ENCODE results near the gene TIGD4.

TIGD4 gene

DNA sequence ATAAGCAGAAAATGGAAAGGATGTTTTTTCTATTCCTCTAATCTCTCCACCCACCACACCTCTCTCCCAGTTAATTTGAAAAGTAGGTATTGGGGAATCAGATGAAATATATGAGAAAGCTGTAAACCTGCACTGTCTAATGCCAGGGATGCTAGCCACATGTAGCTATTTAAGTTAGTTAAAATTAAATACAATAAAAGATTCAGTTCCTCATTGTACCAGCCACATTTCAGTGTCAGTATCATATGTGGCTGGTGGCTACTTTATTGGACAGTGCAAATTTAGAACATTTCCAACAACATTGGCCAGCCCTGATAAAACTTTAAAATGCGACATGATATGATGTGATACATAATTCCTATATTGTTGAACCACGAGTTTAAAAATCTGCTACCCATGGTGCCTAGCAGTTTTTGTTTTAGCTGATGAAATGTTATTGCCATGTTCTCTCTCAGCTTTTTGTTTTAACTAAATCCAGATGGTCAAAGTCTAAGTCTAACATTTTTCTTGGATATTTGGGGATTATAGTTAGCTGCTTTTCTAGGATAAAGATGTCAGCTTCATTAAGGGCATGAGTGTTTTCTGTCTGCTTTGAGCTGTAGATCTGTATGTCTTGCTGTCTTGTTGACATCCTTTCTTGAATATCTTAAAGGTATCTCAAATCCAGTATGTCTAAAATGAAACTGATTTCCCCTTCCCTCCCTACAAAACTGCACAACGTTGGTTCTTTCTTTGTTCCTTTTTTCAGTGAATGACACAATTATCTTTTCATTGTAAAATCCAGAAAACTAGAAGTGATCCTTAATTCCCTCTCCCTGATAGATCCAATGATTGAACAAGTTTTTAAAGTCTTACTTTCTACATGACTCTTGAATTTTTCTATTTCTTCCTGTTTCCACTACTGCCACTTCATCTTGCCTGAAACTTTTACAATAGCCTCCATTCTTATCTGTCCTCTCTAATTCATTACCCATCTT, 6.4 kb upstream of the TIGD4 start:
- Histone ChIP-seq H3K9me3 (ENCODE audit: control insufficient read depth, insufficient read depth, low read length) (no peaks in the 10 kb centered on the region), H3K4me3 (ENCODE audit: low read length) (no peak overlapping the region), H3K36me3 (ENCODE audit: control insufficient read depth, low read length) (no peaks in the 10 kb centered on the region), H3K27me3 (ENCODE audit: control insufficient read depth, low read length) (no peaks in the 10 kb centered on the region), H4K20me1 (ENCODE audit: control insufficient read depth, insufficient read depth, low read depth, low read length) (peaks cover 8% of the 10 kb centered on the region), H3K27ac (ENCODE audit: low read depth, low read length) (no peak overlapping the region), H3K4me2 (ENCODE audit: low read length) (no peak overlapping the region), H3K79me2 (ENCODE audit: control insufficient read depth, low read length) (peaks cover 26% of the 10 kb centered on the region), H3K9me2 (replicated peaks; ENCODE audit: control insufficient read depth, low read length) (no peaks in the 10 kb centered on the region), H3F3A (ENCODE audit: control insufficient read depth, insufficient read depth) (no peaks in the 10 kb centered on the region), H3K4me1 (ENCODE audit: control insufficient read depth, low read length) (peaks cover 31% of the 10 kb centered on the region)
- no peak for TF ChIP-seq CTCF (IDR thresholded peaks at IDR 0.05; ENCODE audit: low read depth, low read length, poor library complexity, severe bottlenecking)
- TF ChIP-seq EZH2phosphoT487 (IDR thresholded peaks at IDR 0.05; ENCODE audit: borderline replicate concordance, low read length) = no peak

DNA sequence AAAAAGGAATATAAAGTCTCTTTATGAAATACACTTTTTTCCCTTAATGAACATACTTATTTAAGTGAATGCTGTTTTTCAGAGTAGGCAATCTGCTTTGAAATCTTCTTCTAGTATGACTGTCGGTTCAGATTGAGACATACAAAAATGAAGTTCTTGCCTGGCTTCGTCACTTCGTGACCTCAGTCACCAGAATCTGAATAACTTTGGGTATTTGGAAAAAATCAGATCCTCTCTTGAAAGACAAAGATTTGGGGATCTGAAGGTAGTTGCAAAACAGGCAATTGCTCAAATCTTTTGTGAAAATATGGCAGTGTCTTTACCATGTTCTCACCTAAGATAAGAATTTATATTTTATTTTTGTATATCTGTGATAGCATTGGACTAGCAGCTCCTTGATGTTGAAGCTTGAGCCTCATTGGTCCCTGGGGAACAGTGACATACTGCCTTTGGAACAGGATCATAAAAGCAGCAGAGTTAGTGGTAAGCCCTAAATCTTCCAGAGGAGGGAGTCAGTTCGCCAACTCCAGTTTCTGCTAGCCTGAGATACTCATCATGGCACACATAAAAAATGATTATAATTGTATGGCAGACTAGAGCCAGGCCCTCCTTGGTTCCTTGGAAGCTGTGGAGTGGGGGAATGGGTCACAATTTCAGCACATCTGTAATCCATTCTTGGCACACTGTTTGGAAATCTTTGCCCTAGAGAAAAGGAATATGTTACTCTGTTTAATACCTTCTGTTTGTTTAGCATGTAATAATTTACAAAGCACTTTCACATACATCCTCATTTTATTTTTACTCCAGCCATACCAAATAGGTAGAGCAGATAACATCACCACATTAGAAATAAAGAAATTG, 5.2 kb upstream of the TIGD4 start:
- no peaks in the 10 kb centered on the region for H3K9me2 ChIP-seq (replicated peaks; ENCODE audit: control insufficient read depth, low read length)
- no peak for TF ChIP-seq EZH2phosphoT487 (IDR thresholded peaks at IDR 0.05; ENCODE audit: borderline replicate concordance, low read length)
- TF ChIP-seq CTCF (IDR thresholded peaks at IDR 0.05; ENCODE audit: low read depth, low read length, poor library complexity, severe bottlenecking) = no peak
- no peaks in the 10 kb centered on the region; the same call in 1 of the 2 replicates for H3K36me3 ChIP-seq (ENCODE audit: control insufficient read depth, low read length)
- peaks cover 35% of the 10 kb centered on the region for H3K79me2 ChIP-seq (ENCODE audit: control insufficient read depth, low read length)
- peaks cover 38% of the 10 kb centered on the region for H3K4me1 ChIP-seq (ENCODE audit: control insufficient read depth, low read length)
- no peak overlapping the region for H3K27ac ChIP-seq (ENCODE audit: low read depth, low read length)
- H3K9me3 ChIP-seq (ENCODE audit: control insufficient read depth, insufficient read depth, low read length) = no peaks in the 10 kb centered on the region
- no peaks in the 10 kb centered on the region for H3F3A ChIP-seq (ENCODE audit: control insufficient read depth, insufficient read depth)
- H3K4me3 ChIP-seq (ENCODE audit: low read length) = no peak overlapping the region
- peaks cover 8% of the 10 kb centered on the region for H4K20me1 ChIP-seq (ENCODE audit: control insufficient read depth, insufficient read depth, low read depth, low read length)
- no peak overlapping the region for H3K4me2 ChIP-seq (ENCODE audit: low read length)
- no peaks in the 10 kb centered on the region for H3K27me3 ChIP-seq (ENCODE audit: control insufficient read depth, low read length)

GRCh38 chr4:152780267-152780778, 793 bp upstream of the TIGD4 start:
- Histone ChIP-seq H3K27ac (ENCODE audit: low read depth, low read length) (no peak overlapping the region), H3K9me2 (replicated peaks; ENCODE audit: control insufficient read depth, low read length) (no peaks in the 10 kb centered on the region), H3K79me2 (ENCODE audit: control insufficient read depth, low read length) (peaks cover 34% of the 10 kb centered on the region), H3K27me3 (ENCODE audit: control insufficient read depth, low read length) (peaks cover 19% of the 10 kb centered on the region), H3K4me3 (ENCODE audit: low read length) (peak overlapping the region; percentile 99), H4K20me1 (ENCODE audit: control insufficient read depth, insufficient read depth, low read depth, low read length) (peaks cover 8% of the 10 kb centered on the region), H3K4me1 (ENCODE audit: control insufficient read depth, low read length) (peaks cover 44% of the 10 kb centered on the region), H3K9me3 (ENCODE audit: control insufficient read depth, insufficient read depth, low read length) (no peaks in the 10 kb centered on the region), H3K36me3 (ENCODE audit: control insufficient read depth, low read length) (no peaks in the 10 kb centered on the region; the same call in 1 of the 2 replicates), H3K4me2 (ENCODE audit: low read length) (peak overlapping the region; percentile 91), H3F3A (ENCODE audit: control insufficient read depth, insufficient read depth) (no peaks in the 10 kb centered on the region; the same call in 1 of the 2 replicates)
- TF ChIP-seq CTCF (IDR thresholded peaks at IDR 0.05; ENCODE audit: low read depth, low read length, poor library complexity, severe bottlenecking) = no peak
- no peak for TF ChIP-seq EZH2phosphoT487 (IDR thresholded peaks at IDR 0.05; ENCODE audit: borderline replicate concordance, low read length)
